ENCODE measurements around the gene ABHD5.

- TF ChIP-seq EZH2phosphoT487 (IDR thresholded peaks at IDR 0.05; ENCODE audit: insufficient read depth, low read depth), result no peak
- TF ChIP-seq EZH2 (IDR thresholded peaks at IDR 0.05; ENCODE audit: insufficient read depth, poor library complexity, severe bottlenecking), result no peak
Measured at GRCh38 chr3:43649365-43649968, 41.3 kb upstream of the ABHD5 start.

Data from GM23248 (cell line).